Heart left ventricle (tissue), 13 donors: ENCODE data around the gene TMEM143.

Source experiments
- POLR2A ChIP-seq, 2 donors: fragments of 450-650 bp; IDR thresholded peaks; one replicate each; pipeline ENCODE4 v1.6.1; 2017; ENCODE audit warnings: antibody characterized with exemption in 2 of 2, mild to moderate bottlenecking in 2 of 2, moderate library complexity in 2 of 2
- TF ChIP-seq, protein P1 (sequence below), 12 donors: fragments of 200-600 bp; sonication (generic) in 4 of 12; IDR thresholded peaks; one replicate each; pipeline versions ENCODE4 v1.5.0 to v1.8.0; 2018 to 2022; ENCODE audit warnings: antibody characterized with exemption in 12 of 12, mild to moderate bottlenecking in 5 of 12
- donor health status: ischemic (EF 13 %, LVEDD 7.1; RV severe dilation, severe dysfunction).
- donor health status: DM: no; HTN: yes; CAD: no.
- donor health status: DM: no; HTN: no; CAD: no.
- donor health status: ischemic (EF 25% LVEDD 6.9; RV normal size, moderate dysfunction).
- donor health status: ischemic (EF 25% LVEDD 5.7; RV mildly dilated, moderate dysfunction).
- donor health status: ischemic (EF 35%, LVEDD 5.7; RV mildly dilated, moderate dysfunction).
- donor health status: nonischemic (EF 11% LVEDD 7.7; RV severe dilation, severe dysfunction).
- donor health status: DM: yes; HTN: yes; CAD: no.
- donor health status: PGD.
- donor health status: ischemic (EF 29% LVEDD 5.4; RV normal size, mild dysfunction).
- donor health status: nonischemic (EF 23%, LVEDD 6.1; RV moderate dilation, normal function).

DNA sequence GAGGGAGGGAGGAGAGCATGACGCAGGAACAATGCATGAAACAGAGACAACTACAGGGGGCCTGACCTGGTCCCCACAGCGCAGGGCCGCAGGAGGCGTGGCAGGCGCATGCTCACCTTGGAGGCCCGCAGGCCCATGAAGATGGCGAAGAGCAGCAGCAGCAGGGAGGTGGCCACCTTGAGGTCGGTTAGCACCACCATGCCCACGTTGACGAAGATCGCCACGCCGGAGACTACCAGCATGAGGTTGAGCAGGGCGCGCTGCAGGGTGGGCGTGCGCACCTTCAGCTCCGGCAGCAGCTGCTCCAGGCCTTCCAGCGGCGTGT, 21.4 kb downstream of the TMEM143 start:
- TF ChIP-seq, protein P1, sequence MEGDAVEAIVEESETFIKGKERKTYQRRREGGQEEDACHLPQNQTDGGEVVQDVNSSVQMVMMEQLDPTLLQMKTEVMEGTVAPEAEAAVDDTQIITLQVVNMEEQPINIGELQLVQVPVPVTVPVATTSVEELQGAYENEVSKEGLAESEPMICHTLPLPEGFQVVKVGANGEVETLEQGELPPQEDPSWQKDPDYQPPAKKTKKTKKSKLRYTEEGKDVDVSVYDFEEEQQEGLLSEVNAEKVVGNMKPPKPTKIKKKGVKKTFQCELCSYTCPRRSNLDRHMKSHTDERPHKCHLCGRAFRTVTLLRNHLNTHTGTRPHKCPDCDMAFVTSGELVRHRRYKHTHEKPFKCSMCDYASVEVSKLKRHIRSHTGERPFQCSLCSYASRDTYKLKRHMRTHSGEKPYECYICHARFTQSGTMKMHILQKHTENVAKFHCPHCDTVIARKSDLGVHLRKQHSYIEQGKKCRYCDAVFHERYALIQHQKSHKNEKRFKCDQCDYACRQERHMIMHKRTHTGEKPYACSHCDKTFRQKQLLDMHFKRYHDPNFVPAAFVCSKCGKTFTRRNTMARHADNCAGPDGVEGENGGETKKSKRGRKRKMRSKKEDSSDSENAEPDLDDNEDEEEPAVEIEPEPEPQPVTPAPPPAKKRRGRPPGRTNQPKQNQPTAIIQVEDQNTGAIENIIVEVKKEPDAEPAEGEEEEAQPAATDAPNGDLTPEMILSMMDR (IDR thresholded peaks at IDR 0.05), result no peak
- TF ChIP-seq POLR2A (IDR thresholded peaks at IDR 0.05), result no peak
